T-helper 9 cell (primary cell): ENCODE data around the gene CHRNA7.

Experiments
- DNase-seq: peaks from one replicate; pipeline ENCODE4 v3.0.0-alpha.2; 2020

Gene CHRNA7

DNA sequence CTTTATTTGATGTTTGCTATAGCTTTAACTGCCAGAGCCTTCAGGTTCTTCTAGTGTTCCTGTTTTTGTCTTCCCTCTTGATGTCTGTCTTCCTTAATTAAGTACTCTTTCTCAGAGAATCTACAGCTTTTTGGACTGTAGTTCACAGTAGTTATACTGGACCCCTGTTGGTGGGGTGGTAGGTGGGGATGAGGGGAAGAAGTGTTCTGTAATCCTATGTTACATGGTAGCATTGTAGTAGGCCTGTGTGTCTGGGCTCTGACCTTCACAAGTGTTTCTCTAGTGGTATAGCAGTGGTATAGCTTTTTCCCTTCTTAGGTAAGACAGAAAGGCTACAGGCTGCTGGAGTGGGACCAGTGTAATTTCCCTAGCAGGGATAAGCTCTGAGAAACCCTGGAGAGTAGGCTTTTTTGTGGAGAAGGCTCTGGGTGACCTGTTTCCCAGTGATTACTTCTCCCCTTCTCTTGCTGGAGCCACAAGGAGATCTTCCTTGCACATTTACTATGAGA, 59.6 kb downstream of the CHRNA7 start:
- no peak for DNase-seq

DNA sequence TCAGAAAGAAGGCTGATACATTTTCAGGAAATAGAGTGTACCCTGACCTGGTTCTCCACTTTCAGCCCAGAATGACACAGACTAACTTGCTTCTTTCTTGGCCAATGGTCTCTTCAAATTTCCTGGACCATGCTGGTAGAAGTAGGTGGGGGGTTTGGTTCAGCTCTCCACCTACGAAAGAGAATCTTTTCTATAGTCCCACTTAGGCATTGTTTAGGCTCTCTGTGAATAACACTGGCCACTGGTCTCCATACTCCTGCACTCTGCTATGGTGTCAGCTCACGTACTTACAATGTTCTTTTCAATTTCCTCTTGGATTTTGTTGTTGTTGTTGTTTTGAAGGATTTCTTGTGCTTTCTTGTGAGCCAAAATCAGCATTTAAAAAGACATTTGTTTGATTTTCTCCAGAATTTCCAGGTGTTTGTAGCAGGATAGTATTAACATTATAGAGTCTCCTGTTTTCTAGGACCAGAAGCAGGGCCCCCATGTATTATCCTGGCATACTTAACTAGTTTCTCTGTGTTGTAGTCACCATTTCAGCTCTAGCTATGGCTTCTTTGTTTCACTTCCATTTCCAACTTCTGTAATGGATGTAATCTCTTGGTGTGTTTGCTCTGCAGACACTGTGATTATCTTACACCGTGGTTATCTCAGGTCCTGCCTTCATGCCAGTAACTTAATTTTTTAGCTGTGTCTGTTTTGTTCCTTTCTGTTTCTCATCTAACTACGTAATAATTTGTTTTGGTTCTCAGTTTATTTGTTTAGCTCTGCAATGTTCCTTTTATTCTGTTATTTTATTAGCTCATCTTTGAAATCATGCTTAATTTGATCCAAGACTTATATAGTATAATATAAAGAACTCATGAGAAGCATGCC, 61.4 kb downstream of the CHRNA7 start:
- no peak for DNase-seq

DNA sequence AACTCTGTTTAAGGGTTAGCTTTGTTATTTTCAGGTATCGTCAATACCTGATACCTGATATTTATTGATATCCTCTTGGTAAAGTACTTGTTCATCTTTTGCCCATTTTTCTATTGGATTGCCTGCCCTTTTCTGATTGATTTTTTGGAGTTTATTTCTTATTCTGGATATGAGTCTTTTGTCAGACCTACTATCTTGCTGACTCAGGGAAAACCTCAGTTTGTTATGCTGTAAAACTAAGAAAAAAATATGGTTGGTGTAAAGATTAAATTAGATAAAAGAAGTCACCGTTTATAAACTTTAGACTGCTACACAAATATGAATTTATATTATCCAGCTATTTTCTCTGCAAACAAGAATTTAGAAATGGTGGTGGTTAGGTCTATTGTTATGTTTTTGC, 65.9 kb downstream of the CHRNA7 start:
- no peak for DNase-seq

DNA sequence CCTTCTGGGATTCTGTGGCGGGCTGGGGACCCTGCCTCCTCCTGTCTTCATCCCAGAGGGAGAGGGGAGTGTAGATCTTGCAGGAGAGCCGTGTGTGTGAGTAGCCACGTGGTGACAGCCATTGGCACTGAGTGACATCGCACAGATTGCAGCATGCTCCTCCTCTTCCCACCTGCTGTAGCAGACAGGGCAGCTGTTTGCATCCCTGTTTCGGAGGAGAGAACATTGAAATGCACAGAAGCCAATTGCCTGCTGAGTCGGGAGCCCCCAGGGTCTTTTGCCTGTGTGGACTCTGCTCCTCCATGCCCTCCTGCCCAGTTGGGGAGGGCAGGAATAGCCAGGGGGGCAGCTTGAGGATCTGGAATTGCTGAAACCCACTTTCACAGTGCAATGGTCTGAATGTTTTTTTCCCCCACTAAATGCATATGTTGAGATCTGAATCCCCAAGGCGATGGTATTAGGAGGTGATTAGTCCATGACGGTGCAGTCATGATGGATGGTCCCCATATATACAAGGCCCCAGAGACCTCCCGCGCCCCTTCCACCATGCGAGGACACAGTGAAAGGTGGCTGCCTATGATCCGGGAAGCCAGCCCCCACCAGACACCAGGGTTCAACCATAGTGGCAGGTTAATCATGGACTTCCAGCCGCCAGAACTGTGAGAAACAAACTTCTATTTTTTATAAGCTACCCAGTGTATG, 66.8 kb downstream of the CHRNA7 start:
- DNase-seq = no peak

DNA sequence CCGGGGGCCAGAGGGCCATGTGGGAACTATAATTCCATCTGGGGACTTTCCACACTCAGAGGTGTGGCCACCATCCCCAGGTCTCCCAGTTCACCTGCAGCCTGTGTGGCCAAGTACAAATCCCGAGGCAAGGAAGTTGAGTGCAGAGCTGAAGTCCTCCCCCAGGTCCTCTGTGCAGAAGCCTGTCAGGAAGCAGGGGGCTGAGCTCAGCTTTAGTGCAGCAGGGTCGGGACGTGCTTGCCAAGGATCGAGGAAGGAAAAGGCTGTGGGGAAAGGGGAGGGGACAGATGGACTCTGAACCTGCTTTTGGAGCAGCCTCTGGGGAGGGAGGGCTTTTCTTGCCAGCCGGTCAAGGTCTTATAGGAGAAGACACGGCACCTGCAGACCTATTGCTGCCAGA, 67.7 kb downstream of the CHRNA7 start:
- DNase-seq = no peak

DNA sequence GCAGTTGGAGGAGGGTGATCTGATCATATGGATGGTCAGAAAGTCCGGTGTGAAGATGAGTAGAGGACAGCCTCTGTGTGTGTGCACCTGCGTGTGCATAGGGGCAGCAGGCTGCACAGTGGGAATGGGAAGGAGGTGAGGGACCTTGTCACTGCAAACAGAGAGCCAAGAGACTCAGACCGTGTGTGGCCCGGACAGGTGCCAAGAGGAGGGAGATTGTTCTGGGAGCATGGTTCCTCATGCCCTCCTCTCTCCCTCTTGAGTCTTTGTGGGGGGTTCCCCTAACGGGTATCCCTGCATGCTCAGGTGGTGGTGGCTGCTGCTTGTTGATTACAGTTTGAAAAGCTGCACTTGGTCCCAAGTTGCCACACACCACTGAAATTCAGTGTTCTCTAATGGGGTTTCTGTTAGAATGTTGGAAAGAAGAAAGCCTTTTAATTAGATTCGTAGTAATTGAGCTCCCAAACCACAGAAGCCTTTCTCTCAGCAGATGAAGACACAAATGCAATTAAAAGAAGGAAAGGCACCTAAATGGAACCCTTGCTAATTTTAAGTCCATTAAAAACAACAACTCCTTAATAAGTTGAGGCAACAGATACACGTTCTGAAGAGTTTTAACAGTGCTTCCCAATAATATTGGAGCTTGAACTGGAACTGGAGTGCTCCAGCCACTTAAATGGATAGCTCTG, 68.9 kb downstream of the CHRNA7 start:
- no peak for DNase-seq

DNA sequence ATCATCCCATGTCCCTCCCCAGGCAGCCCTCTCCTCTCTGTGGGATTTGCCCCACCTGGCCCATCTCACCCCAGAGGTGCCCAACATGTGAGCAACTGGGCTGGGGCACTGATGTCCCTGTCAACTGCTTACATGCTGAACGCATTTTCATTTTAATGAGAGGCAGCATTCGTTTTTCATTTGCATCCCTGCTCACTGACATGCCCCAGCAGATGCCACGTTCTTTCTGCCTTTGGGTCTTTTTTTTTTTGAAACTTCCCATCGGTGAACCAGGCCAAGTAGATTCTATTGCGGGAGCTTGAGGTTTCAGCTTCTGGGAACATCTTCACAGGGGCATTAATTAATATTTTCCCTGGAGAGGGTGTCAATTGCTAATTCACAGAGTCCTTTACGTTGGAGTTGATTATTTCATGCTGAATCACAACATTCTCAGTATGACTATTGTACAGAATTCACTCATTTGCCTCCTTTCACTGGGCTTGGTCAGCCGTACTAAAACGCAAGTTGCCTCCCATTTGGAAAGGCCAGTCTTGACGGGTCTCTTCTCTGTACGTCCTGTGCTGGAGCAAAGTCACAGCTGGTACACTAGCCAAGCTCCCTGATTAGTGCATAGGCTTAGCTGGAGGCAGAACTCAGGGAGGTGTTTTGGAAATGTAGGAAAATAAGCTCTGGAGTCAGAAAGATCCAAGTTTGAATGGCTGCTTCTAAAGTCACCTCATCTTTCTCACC, 69.8 kb downstream of the CHRNA7 start:
- no peak for DNase-seq

DNA sequence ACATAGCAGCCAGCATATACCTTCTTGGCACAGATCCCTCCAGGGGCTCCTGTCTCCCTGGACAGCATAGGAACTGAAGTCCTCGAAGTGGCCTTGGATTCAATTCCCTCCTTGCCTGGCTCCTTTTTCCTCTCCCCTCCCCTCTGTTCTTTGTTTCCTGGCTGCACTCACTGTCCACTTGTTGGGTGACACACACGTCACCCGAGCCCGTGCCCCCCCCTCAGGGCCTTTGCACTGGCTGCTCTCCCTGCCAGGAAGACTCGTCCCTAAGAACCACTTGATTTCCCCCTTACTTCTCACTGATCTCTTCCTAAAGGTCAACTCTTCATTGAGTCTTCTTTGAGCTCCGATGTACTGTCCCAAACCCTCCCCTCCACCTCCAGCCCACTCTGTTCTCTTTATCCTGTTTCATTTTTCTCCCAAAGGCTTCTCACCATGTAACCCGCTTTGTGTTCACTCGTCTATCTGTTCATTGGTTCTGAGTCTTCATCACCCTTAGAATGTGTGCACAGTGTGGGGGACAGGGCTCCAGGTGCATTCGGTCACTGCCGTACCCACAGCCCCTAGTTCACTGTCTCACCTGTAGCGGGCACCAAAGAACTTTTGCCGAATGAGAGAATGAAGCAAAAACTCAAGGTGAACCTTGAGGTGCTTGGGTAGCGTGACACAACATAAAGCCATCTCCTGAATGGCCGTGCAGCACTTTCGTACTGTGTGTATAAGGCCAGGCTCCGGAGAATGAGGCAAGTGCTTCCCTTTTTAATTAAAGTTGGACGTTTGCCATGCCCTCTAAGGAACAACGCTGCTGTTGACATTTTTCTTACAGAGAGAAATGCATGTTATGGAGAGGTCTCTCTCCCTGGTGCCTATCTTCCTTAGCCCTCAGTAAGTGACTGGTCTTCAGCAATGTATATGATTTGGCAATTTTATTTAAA, 74.0 kb downstream of the CHRNA7 start:
- DNase-seq = no peak

DNA sequence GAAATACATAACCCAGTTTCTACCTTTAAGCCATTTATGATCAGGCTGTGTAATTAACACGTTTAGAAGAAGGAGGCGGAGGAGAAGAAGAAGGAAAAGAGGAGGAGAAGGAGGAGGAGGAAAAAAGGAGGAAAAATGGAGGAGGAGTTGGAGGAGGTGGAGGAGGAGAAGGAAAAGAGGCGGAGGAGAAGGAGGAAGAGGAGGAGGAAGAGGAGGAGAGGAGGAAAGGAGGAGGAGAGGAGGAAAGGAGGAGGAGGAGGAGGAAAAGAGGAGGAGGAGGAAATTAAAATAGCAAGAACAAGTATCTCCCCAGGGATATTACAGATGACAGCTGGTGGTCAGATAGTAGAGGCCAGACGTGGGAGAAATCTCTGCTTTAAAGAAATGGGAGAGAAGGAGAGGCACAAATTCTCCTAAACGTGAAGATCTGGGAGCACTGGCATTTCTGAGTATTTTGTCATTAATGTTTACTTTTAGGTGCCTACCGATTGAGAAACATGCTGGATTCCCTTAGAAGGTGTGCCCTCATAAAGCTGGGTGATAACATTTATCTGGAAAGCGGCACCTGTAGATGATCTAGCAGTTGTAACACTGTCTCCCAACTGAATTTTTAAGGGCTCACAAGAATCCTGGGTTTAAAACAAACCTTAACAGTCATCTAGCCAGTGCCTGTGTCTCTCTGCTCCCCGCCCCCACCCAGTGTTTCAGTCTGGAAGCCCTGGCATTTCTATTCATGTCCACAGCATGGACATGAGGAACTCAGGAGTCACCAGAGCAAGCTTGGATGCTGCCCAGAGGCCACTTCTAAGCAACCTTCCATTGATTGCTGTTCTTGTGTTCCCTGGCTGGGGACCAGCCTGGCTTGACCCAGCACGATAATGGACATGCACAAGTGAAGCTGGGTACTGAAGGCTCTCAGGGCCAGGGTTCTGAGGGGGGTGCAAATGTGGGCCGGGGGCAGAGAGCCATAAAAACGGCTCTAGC, 75.2 kb downstream of the CHRNA7 start:
- DNase-seq = no peak

DNA sequence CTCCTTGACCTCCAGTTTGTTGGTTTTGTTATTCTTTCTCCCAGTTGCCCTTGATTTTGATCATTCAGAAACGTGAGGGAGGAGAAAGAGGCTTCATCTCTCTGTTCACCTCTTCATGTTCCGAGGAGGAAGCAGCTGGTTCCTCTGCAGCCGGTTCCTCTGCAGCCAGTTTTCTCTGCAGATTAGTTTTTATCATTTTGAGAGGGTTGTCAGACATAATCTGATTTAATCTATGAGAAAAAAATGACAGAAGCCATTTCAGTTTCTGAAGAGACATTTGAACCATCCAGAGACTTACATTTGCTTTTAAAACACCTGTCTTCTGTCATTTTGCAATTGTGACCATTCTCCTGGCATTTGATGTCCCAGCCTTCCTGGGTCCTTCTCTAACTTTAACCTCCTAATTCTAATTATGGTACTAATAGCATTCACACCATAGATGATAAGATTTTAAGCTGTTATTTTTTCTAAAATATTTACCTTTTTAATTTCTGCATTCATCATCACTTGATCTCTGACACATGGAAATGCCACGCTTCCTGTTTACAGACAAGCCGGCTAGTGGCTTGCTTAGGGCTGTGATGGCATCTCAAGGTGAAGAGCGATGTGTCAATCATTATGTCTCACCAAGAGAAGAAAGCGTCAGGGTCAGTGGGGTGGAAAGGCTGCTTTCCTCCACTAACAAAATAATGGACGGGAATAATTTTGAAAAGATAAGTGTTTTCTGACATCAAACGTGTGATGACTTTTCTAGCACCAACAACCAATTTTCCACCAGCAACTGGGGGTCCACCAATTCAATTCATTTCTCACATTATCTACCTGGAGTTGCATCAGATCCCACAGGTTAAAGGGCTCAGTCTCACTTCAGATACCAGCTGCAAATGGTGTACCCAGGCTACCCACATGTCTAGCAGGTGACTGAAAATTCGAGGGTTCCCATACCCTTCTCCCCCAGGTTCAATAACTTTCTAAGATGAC, 76.4 kb downstream of the CHRNA7 start:
- DNase-seq = no peak

DNA sequence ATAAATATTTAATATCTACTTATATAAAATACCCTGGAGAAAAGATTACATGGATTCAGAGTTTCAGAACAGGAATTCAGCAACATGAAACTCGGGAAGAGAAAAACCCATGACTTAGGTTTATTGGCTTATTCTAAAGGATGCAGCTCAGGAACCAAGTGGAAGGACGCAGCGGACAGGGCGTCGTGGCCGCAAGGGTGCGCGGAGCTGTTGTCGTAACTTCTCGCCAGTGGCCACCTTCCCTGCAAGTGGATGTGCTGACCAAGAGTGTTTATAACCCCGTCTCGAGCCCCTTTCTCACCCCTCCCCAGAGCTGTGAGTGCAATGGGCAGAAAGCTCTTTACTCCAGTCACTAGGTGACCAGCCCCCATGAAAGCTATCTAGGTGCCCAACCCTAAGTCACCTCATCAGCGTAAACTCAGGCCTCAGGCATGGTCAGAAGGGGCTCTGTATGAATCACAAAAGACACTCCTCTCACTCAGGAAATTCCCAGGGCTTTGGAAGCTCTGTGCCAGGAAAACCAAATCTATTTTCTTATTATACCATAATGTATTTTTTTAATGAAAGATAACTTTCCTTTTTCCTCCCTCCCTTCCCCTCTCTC, 77.3 kb downstream of the CHRNA7 start:
- DNase-seq = no peak

DNA sequence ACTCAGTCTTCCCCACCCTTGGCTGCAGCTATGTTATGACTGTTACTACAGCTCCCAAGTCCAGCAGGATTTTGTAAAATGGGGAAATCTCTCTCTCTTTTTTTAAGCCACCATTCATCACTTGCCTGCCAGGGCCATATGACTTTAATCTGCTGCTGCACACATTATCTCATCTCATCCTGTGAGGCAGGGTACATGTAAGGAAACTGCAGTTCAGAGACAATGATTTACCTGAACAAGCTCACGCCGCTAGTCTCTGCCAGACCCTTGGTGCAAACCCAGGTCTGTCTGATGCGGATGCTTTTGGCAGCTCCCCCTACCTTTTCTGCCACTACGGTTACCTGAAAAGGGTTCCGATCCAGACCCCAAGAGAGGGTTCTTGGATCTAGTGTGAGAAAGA, 78.3 kb downstream of the CHRNA7 start:
- DNase-seq = no peak

DNA sequence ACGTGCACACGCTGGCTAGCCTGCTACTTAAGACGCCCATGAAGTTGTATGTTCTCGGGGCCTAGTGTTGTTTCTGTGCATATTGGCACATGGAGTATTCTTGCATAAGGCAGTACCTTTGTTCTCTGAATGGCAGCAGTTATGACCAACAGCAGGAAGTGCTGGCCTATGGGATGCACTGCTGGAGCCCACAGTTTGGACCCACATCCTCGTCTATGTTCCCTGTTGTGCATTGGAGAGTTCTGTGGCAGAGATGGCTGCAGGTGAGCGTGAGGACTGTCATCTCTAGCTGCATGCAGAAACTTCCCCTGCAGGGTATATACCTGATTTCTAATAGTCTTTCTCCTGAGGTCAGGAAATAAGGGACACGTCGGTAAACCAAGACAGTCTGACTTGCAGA, 81.8 kb downstream of the CHRNA7 start:
- no peak for DNase-seq

DNA sequence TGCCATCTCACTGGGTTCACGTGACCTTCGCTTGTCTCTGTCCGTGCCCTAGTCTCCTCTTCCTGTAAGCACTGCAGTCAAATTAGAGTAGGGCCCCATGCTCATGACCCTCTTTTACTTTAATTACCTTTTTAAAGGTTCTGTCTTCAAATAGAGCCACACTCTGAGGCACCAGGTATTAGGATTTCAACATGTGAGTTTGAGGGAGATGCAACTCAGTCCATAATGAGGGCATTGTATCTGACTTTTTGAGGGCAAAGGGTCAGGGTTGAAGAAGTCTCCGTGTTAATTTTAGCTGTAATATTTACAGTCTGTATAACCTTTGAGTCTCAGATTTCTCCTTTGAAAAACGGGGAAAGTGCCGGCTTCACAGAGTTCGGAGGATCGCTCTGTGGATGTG, 82.9 kb downstream of the CHRNA7 start:
- DNase-seq = no peak

DNA sequence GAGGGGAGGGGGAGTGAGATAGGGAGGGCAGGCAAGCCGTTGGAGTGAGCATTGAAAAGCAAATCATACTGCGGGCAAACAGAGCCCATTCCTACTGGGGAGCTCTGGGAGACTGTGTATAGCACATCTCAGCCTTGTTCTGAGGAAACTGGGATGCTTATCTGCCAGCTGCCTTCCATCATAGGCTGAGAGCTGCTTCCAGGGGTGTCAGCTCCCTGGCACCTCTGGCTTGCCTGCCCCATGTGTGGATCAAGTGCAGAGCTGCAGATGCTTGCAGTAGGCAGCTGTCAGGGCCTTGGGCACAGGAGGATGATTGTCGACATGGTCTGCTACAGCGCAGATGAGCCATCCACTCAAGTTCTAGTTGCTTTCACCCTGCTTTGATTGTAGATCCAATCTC, 86.8 kb downstream of the CHRNA7 start:
- DNase-seq = no peak

DNA sequence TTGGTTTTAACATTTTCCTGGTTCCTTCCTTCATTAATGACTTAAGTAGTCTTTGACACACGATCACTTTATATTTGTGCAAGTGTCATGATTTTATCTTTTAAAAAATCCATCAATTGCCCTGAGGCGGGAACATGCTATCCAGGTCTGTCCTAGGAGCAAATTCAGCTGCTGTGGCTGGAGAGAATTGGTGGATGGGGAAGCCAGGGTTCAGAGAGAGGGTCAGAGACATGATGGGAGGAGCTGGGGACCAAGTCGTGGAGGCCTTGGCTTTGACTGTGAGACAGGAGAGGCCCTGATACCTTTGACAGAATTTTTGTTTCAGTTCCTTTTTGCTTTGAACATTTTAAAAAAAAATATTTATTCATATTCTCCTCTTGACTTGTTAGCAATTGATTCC, 89.0 kb downstream of the CHRNA7 start:
- DNase-seq = no peak

DNA sequence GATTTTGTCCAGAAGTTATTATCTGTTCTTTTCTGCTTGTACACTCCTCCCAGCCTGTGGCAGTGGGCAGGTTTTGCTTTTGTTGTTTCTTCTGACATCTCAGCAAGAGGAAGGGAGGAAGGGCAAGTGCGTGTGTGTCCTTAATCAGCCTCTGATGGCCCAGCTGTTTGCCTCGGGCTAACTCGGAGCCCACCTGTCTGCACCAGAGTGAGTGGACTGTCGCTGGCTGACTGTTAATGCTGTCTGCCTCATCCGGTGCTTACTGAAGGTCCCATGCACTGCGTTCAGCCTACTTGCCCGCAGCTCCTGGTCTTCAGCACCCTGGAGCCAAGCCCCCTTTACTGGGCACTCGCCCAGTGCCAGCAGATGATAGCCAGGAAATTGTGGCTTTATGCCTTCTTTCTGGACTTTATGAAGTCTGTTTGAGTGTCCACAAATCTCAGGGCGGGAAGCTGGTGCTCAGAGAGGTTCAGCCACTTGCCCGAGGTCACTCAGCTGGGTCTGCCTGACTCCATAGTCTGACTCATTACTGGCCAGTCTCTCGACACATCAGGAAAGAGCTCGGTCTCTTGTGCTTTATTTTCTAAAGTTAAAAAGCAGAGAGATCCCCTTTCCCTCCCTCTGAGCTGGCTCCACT, 89.5 kb downstream of the CHRNA7 start:
- no peak for DNase-seq
